Suprapubic skin (tissue), 3 donors: ENCODE results near the gene GHITM.

Source experiments
- CTCF ChIP-seq, 2 donors: fragments of 200-600 bp in 1 of 2; fragments of 450-650 bp in 1 of 2; sonication (generic) in 1 of 2; IDR thresholded peaks; one replicate each; pipeline ENCODE4 v1.5.1; 2016 to 2019; ENCODE audit warnings: antibody characterized with exemption in 2 of 2, mild to moderate bottlenecking in 1 of 2, moderate library complexity in 1 of 2
- POLR2A ChIP-seq, 2 donors: fragments of 450-650 bp; IDR thresholded peaks; one replicate each; pipeline ENCODE4 v1.6.1; 2017; ENCODE audit warnings: antibody characterized with exemption in 2 of 2, mild to moderate bottlenecking in 2 of 2, moderate library complexity in 2 of 2

GRCh38 chr10:84193846-84194423 is 54.6 kb downstream of the GHITM start:
- TF ChIP-seq CTCF (IDR thresholded peaks at IDR 0.05) = no peak
- no peak for TF ChIP-seq POLR2A (IDR thresholded peaks at IDR 0.05)
